Pons (tissue), 1 donor: Measurements from ENCODE around the gene ERBB4.

Experiments
- DNase-seq: peaks from one replicate; pipeline ENCODE4 v3.0.0-alpha.2; 2016; ENCODE audit warnings: low spot score

The ERBB4 gene

GRCh38 chr2:212083492-212083891, 455.1 kb downstream of the ERBB4 start:
- DNase-seq: no peak

- DNase-seq: no peak
Observed at GRCh38 chr2:212078103-212078502, 460.5 kb downstream of the ERBB4 start.

- DNase-seq: no peak
Observed at GRCh38 chr2:212076456-212076855, 462.1 kb downstream of the ERBB4 start.

- no peak for DNase-seq
Observed at GRCh38 chr2:212073360-212073759, 465.2 kb downstream of the ERBB4 start.

- DNase-seq: no peak
Observed at GRCh38 chr2:212066546-212066945, 472.1 kb downstream of the ERBB4 start.

- no peak for DNase-seq
Observed at GRCh38 chr2:212064318-212064717, 474.3 kb downstream of the ERBB4 start.

- DNase-seq: no peak
Observed at GRCh38 chr2:212052412-212053159, 486.0 kb downstream of the ERBB4 start.

GRCh38 chr2:212050871-212051270, 487.7 kb downstream of the ERBB4 start:
- DNase-seq: no peak

GRCh38 chr2:212042562-212042961, 496.0 kb downstream of the ERBB4 start:
- no peak for DNase-seq

- DNase-seq: peak; percentile 34
Observed at GRCh38 chr2:212037062-212037461, 501.5 kb downstream of the ERBB4 start.

- DNase-seq: no peak
Observed at GRCh38 chr2:212034841-212035585, 503.6 kb downstream of the ERBB4 start.

- DNase-seq: no peak
Observed at GRCh38 chr2:212033888-212034287, 504.7 kb downstream of the ERBB4 start.

GRCh38 chr2:212032536-212033219, 505.9 kb downstream of the ERBB4 start:
- no peak for DNase-seq

- no peak for DNase-seq
Observed at GRCh38 chr2:212032032-212032431, 506.6 kb downstream of the ERBB4 start.

GRCh38 chr2:212030709-212031108, 507.9 kb downstream of the ERBB4 start:
- no peak for DNase-seq

- DNase-seq: no peak
Observed at GRCh38 chr2:212028798-212029394, 509.7 kb downstream of the ERBB4 start.

- no peak for DNase-seq
Observed at GRCh38 chr2:212027681-212028628, 510.6 kb downstream of the ERBB4 start.

GRCh38 chr2:212024040-212024439, 514.6 kb downstream of the ERBB4 start:
- DNase-seq: no peak

GRCh38 chr2:212022966-212023365, 515.6 kb downstream of the ERBB4 start:
- no peak for DNase-seq

GRCh38 chr2:212021947-212022346, 516.7 kb downstream of the ERBB4 start:
- DNase-seq: no peak

- no peak for DNase-seq
Observed at GRCh38 chr2:212015588-212015987, 523.0 kb downstream of the ERBB4 start.
